ENCODE data around the gene KLF13.
"Not testable (repeated sequence)": the region's sequence is repeated elsewhere in the genome, so short reads cannot be mapped to it uniquely, and the experiment has no call there.

The KLF13 gene

DNA sequence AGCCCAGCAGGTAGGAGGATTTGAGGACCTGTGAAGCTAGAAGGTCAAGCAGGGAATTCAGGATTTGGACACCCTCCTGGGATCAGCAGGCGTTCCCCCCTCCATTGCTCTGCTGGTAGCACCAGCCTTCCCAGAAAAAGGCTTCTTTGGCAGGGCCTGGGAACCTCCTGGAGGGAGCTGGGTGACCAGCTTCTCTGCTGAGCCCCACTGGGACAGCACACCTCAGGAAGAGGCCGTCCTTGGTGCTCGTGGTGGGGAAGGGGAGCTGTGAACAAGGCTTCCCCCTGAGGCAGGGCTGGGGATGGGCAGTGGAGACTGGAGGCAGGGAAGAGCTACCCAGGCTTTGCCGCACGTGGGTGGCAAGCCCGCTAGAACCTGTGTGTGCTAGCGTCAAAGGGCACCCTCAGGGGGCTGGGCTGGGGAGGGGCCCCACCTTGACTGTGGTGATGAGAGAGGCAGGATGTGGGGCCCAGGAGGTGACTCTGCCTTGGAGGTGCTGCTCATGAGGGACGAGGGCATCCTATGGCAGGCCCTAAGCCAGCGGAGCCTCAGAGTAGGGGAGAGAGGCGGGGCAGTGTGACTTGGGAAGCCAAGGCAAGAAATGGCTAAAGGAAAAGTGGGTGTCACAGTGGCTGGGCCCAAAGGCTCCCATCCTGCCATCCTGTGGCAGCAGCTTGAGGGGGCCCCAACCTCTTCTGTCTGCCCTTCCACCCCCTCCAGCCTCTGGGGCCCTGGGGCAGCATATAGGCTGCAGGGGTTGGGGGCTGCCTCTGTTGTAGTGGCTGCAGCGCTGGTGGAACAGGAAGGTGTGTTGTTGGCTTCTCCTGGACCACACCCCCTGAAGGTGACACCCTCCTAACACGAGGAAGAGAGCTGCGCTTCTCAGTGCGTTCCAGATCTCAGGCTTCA is 20.7 kb downstream of the KLF13 start:
- peak; percentile 82 for DNase-seq

DNA sequence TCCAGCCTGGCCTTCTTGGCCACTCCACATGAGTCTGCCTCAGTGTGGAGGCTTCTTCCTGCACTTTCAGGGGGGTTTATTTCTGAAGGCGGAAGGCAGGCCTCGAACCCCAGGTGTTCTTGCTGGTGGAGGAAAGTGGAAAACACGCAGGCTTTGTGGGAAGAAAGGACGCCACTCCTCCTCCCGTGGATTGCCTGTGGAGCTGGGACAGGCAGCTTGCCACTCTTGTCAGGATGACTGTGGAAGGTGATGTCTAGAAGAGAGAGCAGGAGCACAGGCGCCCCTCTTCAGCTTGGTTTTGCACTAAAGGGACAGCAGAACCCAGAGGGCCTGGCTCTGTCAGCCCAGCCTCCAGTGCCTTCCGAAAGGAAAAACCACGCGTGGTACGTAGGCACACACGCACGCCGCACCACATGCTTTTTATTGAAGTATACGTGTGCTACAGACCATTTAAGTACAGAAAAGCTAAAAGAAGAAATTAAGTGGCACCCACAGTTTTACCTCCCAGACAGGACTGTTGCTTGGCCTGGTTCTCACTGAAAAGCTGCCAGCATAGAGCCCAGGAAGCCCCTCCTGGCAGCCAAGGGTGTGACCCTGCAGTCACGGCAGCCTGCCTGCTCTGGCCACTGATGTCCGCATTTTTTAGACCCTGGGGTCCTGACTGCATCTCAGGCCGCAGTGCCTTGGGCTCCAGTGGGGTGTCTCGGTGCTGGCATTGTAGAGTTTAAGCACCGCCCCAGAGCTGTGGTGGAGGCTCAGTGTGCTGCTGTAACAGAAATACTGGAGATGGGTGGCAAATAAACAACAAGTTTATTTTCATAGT is 21.6 kb downstream of the KLF13 start:
- no peak for DNase-seq

DNA sequence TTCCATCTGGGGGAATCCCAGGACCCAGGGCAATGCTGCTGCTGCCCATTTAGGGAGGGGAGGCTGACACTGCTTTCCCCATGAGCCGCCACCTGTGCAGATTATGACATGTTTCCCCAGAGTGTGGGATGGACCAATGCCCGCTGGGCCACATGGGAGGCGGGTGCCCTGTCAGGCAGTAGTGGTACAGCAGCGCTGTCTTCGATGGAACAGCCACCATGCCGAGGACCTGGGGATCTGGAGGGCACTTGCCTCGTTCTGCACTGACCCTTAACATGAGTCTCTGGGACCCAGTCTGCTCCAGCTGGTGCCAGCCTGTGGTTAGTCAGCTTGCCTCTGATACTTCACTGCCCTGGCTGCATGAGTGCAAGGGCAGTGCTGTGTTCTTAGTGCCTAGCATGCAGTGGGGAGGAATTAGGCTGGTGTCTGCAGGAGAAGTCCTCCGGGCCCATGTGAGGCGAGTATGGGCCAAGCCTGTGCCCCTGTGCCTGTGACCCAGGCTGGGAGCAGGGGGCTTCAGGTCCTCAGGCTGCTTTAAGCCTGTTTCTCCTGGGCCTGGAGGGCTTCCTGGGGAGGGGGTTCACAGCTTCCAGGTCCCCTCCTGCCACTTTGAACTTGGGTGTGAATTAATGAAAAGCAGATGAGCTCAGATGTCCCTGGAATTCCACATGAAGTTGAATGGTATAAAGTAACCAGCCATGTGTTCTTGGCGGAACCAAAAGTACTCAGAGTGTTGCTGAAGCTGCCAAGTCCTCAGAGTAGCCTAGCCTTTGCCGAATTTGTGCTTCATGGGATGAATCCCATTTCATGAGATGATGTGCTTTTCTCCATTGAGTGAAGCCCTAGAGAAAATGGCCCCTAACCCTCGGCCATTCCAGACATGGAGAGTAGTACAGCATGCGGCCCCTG is 22.9 kb downstream of the KLF13 start:
- no peak for DNase-seq

DNA sequence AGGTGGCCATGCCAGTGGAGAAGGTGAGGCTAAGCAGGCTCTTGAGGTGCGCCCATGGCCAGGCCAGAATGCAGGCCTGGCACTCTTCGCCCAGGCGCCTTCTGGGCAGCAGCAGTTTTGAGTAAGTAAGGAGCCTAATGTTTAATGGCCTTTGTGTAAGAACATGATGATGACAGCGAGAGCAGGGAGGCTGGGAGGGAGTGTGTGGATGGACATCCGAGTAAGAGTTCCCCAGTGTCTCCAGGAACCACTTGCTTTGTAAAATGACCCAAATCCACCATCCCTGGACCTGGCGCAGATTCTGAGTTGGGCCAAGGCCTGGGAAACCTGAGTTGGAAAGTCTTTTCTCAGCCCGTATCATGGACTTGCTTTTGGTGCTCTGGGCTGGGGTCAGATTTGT is 24.1 kb downstream of the KLF13 start:
- no peak for DNase-seq

DNA sequence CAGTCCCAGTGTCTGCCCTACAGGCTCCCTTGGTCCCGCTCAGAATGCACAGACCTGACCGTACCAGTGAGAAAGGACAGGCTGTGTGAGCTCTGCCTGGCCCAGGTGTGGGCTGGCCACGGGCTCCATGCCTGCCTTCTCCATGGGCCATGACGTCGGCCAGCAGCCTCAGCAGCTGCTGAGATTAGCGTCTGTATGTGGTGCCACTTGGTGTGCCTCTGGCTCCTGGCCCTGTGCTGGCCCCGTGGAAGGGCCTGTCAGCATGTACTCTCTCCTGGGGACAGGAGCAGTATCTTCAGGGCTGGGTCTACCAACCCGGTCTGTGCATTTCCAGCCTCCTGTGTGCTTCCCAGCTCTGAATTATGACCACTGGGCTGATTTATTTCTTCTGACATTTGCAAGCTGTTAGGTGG is 25.7 kb downstream of the KLF13 start:
- DNase-seq, result no peak

DNA sequence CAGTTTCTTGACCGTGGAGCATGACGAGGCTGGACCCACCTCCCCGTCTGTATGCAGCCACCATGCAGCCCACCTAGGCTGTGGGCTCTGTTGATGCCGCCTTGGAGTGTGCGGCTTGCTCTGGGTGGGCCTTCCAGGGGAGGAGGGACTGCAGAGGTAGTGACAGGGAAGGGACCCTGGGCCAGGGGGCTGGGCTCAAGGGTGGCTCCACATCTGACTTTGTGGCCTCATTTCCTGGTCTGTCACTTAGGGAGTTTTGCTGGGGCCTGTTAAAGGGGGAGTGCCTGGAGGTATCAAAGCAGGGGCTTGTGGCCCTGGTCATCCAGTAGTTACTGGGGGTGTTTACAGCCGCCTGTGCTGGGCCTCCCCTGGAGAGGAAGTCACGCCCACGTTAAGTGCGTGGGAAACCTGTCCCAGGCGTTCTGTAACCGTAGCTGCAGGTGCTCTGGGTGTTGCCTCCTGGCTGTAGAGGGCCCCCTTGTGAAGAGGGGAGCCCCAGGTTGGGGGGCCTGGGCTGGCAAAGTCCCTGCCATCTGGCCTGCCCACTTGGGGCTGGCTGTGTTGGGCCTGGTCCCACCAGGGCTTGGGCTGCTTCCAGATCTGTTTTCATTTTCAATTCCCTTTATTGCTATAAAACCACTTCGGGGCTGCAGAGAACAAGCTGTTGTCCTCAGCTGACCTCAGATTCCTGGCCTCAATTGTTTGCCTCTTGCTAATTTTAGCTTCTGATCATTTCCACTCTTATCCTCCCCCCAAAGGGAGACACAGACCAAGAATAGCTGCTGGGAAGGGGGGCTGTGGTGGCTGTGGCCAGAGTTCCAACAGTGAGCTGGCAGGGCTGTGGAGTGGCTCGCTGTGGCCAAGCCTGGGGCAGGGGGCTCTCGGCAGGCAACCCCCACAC is 26.5 kb downstream of the KLF13 start:
- no peak for DNase-seq

DNA sequence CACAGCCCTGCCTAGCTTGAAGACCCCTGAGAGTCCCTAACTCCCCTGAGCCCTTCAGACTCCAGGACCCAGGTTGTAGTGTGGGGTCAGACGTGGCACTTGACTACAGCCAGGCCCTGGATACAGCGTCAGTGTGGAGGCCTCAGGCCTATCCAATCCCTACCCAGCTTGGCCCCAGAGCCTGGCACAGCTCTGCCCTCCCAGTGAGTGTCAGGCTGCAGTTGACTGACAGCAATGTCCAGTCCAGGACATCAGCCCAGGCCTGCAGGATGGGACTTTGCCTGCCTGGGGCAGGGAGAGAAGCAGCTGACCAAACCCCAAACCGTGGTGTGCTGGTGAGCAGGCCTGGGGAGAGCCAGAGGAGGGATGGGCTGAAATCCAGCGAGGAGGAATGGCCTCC is 27.3 kb downstream of the KLF13 start:
- DNase-seq, result no peak

DNA sequence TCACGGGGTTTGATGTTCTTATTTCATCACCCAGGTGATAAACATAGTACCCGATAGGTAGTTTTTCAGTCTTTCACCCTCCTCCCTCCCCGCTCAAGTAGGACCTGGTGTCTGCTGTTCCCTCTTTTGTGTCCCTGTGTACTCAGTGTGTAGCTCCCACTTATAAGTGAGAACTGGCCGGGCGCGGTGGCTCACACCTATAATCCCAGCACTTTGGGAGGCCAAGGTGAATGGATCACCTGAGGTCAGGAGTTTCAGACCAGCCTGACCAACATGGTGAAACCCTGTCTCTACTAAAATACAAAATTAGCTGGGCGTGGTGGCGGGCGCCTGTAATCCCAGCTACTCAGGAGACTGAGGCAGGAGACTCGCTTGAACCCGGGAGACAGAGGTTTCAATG is 29.5 kb downstream of the KLF13 start:
- not testable (repeated sequence) for DNase-seq

DNA sequence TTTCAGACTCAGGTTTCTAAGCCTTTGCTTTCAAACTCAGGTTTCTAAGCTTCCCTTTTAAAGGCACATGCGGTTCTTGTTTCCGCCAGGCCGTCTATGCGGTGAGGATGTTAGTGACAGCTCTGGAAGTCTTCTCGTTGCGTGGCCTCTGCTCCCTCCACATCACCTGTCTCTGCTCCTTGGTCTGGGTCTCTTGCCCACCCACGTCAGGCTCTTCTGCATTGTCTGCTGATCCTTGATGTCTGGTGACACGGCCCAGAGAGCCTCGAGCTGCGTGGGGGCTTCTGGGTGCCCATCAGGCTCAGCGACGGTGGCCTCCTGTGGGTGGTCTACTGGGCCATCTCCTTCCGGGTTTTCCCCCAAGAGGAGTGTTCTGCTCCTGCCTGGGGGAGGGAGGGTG is 30.5 kb downstream of the KLF13 start:
- DNase-seq, result no peak

DNA sequence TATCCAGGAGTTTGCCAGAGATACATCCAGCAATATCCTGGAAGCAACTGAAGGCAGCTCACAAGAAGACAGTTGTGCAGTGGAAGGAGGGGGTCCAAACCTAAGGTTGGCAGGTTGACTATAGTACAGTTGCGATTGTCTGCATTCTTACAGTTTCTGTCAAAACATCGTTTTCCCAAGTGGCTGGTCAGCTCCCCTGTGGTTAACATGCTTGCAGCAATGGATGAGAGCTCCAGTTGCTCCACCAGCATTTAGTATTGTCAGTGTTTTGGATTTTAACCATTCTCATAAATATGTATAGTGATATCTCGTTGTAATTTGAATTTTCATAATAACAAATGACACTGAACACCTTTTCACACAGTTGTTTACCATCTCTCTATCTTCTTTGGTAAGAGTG is 31.5 kb downstream of the KLF13 start:
- DNase-seq, result no peak

DNA sequence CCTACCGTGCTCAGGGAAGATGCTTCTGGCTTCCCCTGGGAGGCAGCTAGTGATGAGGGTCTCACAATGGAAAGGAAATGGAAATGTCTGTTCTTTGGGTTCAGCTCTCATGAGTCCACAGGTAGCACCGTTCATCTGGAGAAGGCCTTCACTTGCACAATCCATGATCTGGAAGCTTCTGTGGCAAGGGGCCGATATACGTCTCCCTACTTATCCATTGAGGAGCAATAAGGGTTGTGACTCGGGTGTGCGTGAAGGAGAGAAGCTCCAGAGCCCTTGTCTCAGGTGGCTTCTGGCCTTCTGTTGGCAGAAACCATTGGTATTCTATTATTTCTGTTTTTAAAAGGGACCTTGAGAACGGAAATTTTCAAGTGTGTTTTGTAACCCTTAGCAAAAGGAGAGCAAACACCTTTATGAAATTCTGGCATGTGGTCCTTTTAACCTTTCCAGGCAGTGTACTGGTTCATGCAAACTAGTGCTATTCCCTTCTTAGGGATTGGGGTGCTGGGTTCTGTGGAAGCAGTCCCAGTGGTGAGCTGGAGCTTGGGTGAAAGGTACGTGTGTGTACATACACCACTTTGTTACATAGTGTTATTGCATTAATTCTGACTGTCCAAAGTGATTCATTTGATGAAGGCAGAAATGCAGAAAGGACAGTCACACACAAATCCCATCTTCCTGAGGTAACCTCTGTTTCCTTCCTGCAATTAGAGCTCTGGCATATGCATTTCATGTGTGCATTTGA is 32.5 kb downstream of the KLF13 start:
- DNase-seq, result no peak

DNA sequence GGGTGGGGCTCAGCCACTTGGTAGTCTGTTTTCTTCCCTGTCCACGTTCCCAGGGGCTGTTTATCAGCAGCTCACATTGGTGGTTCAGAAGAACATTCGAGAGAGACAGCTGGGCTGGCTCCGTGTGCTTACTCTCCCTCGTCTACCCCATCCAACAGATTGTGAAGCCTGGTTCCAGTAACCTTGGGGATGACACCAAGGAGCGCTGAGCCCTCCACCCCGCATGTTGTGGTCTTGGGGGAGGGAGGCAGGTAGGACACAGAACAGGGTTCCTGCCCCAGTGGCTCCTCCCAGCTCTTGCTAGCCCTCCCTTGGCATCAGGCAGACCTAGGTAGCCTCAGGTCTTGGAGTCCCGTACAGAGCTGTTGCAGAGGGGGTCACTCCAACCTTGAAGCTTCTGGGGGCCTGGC is 33.1 kb downstream of the KLF13 start:
- DNase-seq, result no peak

DNA sequence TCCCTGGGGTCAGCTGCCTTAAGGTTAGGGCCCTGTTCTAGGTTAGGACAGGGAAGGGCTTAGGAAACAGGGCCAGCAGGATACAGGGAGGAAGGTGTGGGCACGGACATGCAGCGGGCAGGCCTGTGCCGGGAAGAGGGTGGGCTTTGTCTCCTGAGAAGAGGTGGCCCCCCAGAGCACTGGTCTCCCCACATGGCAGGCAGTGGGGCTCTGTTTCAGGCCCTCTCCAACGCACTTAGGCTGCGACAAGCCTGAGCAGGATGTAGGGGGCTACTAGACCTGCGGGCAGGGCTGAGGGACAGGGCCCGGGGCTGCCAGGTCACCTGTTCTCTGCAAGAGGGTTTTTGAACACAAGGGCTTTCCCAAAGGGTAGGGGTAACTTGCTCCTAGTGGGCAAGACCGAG is 33.5 kb downstream of the KLF13 start:
- no peak for DNase-seq

DNA sequence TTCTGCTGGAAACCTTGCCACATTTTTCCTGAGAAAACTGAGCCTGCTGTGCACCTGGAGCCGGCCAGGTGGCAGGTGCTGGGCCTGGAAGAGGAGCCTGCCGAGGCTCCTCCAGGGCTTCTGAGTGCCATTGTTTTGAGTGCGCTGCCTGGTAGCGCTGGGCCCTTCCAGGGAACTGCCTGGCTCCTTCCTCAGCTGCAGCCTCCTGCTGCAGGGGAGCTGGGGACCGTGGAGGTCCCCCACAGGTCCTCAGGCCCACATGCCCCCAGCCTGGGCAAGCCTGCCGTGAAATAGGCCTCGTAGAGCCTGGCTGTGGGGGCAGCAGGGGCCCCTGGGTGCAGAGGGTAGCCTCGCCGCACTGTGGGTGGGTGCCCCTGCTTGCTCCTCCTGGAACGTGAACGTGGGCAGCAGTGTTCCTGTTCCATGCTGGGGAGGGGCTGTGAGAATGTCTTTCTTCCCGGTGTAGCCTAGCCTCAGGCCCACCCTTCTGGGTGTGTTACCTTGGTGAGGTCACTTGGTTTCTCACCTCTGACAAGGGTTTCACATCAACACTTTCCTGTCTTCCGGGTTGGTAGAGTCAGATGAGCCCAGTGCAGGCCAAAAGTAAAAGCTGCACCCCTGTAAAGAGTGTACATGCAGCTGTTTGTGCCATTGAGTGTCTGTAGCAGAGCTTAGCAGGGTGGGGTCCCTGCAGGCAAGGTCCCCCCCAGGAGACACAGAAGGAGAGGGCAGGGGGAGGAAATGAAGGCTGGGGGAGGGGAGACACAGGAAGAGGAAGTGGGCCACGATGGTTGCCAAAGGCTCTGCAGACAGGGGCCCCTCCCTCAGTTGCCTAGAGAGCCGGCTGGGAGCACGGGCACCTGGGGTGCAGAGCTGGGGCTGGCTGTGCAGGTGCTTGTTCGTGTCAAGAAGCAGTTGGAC is 34.5 kb downstream of the KLF13 start:
- peak; percentile 85 for DNase-seq

DNA sequence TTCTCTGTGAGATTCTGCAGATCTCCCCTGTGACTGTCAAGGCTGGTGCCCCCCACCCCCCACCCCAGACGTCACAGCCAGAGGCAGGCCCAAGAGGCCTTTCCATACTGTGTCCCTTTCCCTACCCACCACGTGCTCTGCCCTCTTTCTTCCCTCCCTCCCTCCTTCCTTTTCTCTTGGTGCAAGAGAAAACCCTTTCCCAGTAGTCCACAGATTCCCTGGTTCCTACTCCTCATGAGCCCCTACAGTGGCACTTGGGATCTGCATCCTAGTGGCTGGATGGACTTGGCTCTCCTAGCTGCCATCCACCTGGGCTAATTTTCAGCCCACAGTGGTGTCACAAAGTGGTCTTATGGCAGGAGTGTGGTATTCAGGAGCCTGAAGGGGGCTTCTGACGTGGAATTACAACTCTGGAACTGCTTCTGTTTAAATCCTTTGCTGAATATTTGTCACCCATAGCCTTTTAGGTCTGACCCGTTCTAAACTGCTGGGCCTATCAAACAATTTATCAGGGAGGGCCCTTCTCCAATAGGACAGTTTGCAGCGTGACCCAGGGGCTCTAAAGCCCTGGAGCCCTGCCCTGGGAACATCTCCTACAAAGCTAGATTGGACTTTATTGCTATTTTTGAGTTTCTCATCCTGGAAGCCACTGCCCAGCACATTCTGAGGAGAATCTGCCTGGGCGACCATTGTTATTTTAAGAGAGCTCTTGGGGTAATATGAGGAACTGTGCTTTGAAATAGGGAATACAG is 35.3 kb downstream of the KLF13 start:
- no peak for DNase-seq

DNA sequence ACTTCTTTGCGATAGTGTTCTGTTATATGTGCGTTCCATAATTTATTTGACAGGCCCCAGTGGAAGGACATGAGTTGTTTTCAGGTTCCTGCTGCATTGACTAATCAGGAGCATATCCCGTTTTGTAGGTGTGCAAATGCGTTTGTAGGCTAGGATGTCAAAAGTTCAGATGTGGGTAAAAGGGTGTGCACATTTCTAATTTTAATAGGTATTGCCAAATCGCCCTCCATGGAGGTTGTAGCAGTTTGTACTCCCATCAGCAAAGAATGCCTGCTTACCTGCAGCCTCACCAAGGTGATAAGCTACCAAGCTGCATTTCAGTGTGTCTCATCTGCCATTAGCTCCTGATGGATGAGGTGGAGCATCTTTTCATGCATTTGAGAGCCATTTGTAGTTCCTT is 36.3 kb downstream of the KLF13 start:
- DNase-seq, result no peak

DNA sequence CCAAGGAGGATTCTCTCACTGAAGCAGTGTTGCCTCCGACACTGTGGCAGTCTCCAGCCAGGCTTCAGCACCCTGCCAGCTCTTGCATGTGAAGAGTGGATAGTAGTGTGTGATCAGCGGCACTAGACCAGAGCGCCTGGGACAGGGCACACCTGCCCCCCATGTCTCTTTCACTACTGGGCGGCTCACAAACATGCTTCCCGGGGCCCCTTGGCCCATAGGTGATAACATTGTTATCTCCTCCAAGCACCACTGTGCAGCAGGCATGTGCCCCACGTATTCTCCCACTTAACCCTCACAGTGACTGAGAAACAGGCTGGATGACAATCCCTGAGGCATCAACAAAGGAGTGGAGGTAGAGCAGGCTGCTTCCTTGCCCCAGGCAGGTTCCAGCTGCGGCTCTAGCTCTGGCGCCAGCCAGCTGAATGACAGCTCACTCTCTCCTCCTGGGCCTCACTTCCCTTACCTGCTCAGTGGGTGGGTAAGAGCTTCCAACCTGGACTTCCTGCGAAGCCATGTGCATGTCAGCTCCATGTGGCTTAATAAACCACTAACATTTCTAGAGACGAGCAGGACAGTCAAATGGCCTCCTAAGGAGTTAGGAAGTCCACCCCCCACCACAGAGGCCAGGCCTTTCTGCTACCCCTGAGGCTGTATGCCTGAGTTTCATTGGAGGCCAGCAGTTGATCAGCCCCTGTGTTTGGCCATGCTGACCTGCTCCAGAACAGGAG is 37.8 kb downstream of the KLF13 start:
- DNase-seq, result no peak

DNA sequence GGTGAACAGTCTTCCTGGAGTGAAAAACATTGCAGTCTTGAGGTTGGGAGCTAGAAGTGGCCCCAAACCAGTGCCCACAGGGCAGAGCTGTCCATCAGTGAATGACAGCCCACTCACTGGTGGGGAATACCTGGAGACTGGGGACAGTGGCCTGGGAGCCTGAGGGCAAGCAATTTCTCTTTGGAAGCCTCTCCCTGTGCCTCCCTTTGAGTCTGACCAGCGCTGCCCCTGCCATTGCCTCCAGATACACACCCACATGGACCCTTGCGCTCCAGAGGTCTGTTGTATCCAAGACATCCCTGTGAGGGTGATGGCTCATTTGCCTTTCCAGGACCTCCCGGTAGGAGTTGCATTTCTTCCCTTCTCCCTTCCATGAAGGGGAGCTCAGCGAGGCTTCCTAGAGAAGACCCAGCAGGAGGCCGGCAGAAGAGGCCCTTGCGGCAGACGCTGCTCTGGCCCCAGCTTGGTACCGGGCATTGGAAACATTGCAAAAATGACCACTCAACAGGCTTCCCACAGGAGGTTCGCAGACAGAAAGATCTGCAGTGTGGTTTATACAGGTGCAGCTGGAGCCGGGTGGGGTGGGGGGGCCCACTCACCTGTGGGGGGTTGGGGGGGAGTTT is 38.5 kb downstream of the KLF13 start:
- no peak for DNase-seq

Data from activated effector memory CD4-positive, alpha-beta T cell treated with Interleukin-2 at 50 U/mL for 16 hours (primary cell).